ENCODE data around the gene MED23.

- TF ChIP-seq POLR2A (IDR thresholded peaks at IDR 0.05; ENCODE audit: low read depth, low read length) (no peak), POLR2AphosphoS5 (IDR thresholded peaks at IDR 0.05; ENCODE audit: low read depth, low read length) (no peak), TAF1 (IDR thresholded peaks at IDR 0.05; ENCODE audit: borderline replicate concordance, low read depth, low read length) (no peak)
Measured at GRCh38 chr6:131628726-131629125, 684 bp upstream of the MED23 start.
